Upper lobe of left lung (tissue), 4 donors: ENCODE measurements around the gene HTR1D.

Source experiments
- CTCF ChIP-seq, 6 experiments: fragments of 450-650 bp in 4 of 6; fragments of 200-600 bp in 2 of 6; sonication (generic) in 2 of 6; IDR thresholded peaks; one replicate each; pipeline ENCODE4 v1.5.1; 2016 to 2019; ENCODE audit warnings: antibody characterized with exemption in 6 of 6
- EP300 ChIP-seq, 4 donors: sonication (generic); formaldehyde crosslinking; IDR thresholded peaks; one replicate each; pipeline ENCODE4 v1.5.1; 2017; ENCODE audit warnings: antibody characterized with exemption in 4 of 4, control low read depth in 2 of 4
- POLR2A ChIP-seq, 4 donors: fragments of 450-650 bp; IDR thresholded peaks; one replicate each; pipeline ENCODE4 v1.5.1; 2016 to 2017; ENCODE audit warnings: antibody characterized with exemption in 4 of 4, mild to moderate bottlenecking in 2 of 4
- POLR2AphosphoS5 ChIP-seq, 2 donors: sonication (generic); formaldehyde crosslinking; IDR thresholded peaks; one replicate each; pipeline ENCODE4 v1.5.1; 2017; ENCODE audit warnings: antibody characterized with exemption in 2 of 2

GRCh38 chr1:23254584-23254983 is 37.3 kb upstream of the HTR1D start:
- no peak for TF ChIP-seq CTCF (IDR thresholded peaks at IDR 0.05)
- no peak for TF ChIP-seq POLR2AphosphoS5 (IDR thresholded peaks at IDR 0.05)
- TF ChIP-seq EP300 (IDR thresholded peaks at IDR 0.05) = no peak
- no peak for TF ChIP-seq POLR2A (IDR thresholded peaks at IDR 0.05)
